ENCODE measurements around the gene PRKAR2B. TPM values are rescaled to one million over a fixed set of nuclear protein-coding genes. Genes with fewer than 3 reads are reported as not detected.
"Not testable (repeated sequence)": the region's sequence is repeated elsewhere in the genome, so short reads cannot be mapped to it uniquely, and the experiment has no call there.

The PRKAR2B gene
- total RNA-seq, 2 experiments from 2014 or later = 1.4 to 2.0 TPM

DNA sequence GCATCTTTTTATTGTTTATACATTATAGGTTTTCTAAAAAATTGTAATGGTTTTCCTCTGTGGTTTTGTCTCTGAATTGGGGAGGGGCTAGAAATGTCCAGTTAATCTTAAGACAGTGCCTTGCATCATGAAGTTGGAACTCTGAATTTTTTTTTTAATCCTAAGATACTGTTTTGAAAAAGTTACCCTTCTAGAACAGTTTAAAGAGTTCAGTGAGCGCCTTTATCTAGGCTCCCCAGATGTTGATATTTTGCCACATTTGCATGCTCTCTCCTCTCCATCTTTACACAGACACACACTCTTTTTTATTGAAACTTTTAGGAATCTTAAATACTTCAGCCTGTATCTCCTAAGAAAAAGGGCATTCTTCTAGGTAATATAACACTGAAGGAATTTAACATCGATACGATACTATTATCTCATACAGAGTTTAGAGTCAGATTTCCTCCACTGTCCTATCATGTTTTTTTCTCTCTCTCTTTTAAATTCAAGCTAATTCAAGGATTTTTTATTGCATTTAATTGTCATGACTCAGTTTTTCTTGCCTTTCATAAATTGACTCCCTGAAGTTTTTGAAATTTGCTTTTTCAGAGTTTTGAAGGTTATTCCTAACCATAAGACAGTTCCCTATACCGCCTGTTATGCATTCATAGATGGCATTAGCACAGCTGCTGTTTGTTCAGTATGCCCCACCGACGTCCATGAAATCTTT lies 31.5 kb downstream of the PRKAR2B start:
- Mint-ChIP-seq H3K4me1 (no peaks in the 10 kb centered on the region), H3K27me3 (no peaks in the 10 kb centered on the region), H3K4me3 (no peak overlapping the region), H3K9me3 (no peaks in the 10 kb centered on the region), H3K27ac (no peak overlapping the region), H3K36me3 (no peaks in the 10 kb centered on the region)
- DNase-seq = no peak

DNA sequence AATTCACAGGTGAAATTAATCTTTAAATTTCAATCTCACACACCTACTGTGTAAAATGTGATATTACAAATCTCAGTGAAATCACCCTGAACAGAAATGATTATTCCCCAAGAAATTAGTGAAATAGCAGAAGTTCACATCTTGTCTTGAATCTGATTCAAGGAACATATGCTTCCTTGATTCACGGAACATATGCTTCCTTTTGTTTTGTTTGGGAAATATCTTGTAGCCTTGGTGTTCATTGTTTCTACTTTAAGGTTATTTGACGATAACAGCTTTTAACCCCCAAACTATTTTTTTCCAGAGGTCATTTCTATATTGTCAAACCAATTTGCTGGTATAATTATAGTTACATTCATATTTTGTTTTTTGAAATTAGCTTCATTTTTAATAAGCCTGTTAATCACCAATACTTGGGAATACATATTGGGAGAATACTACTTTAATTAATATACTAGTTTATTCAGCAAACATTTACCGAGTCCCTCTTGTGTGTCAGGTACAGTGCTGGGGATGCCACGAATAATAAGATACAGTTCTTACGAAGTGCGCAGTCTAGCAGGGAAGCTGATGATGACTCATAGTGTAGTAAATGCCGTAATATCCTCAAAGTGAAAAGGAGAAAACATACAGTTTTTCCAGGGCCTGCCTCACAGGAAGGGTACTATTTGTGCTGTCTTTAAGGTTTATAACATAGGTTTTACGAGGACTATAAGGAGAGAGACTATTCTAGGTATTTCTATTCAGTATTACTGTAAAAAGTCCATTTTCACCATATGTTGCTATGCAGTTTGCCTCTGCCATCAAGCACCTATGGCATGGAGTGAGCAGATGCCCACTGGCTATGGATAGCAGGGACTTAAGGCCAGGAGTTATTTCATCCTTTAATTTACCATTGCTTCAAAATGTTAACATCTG lies 32.5 kb downstream of the PRKAR2B start:
- no peak for DNase-seq
- Mint-ChIP-seq H3K9me3 (no peaks in the 10 kb centered on the region), H3K27me3 (no peaks in the 10 kb centered on the region), H3K36me3 (no peaks in the 10 kb centered on the region), H3K27ac (no peak overlapping the region), H3K4me3 (no peak overlapping the region), H3K4me1 (no peaks in the 10 kb centered on the region)

- no peaks in the 10 kb centered on the region for H3K9me3 Mint-ChIP-seq
- DNase-seq = no peak
- H3K4me3 Mint-ChIP-seq = no peak overlapping the region
- no peaks in the 10 kb centered on the region for H3K4me1 Mint-ChIP-seq
- H3K27ac Mint-ChIP-seq = no peak overlapping the region
- no peaks in the 10 kb centered on the region for H3K27me3 Mint-ChIP-seq
- no peaks in the 10 kb centered on the region for H3K36me3 Mint-ChIP-seq
These were observed 33.4 kb downstream of the PRKAR2B start for GRCh38 chr7:107077699-107078516.

DNA sequence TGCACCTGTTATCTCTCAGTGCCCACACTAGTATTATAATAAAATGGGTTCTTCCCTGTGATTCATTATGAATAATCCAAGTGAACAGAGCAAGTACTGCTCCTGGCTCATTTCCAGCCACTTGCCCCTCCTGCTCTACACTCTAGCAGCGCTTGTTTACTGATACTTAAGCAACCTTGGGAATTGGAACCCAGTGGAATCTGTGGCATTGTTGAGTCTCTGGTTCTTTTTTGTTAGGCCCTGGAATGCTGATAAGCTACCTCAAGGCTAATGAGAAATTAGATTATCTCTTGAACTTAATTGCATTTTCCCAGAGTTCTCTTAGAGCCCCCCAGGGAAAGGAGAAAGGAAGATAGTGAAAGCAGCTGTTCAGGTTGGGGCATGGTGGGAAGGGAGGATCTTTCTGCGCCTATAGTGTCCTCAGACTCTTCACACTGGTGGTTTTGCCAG lies 34.0 kb downstream of the PRKAR2B start:
- Mint-ChIP-seq H3K27ac (no peak overlapping the region), H3K36me3 (no peaks in the 10 kb centered on the region), H3K9me3 (no peaks in the 10 kb centered on the region), H3K4me1 (no peaks in the 10 kb centered on the region), H3K27me3 (no peaks in the 10 kb centered on the region), H3K4me3 (no peak overlapping the region)
- DNase-seq = no peak

- no peak for DNase-seq
- no peaks in the 10 kb centered on the region for H3K9me3 Mint-ChIP-seq
- no peaks in the 10 kb centered on the region for H3K36me3 Mint-ChIP-seq
- no peak overlapping the region for H3K27ac Mint-ChIP-seq
- no peaks in the 10 kb centered on the region for H3K4me1 Mint-ChIP-seq
- H3K4me3 Mint-ChIP-seq = no peak overlapping the region
- no peaks in the 10 kb centered on the region for H3K27me3 Mint-ChIP-seq
These were observed 34.9 kb downstream of the PRKAR2B start for GRCh38 chr7:107079212-107079940.

- Mint-ChIP-seq H3K9me3 (no peaks in the 10 kb centered on the region), H3K36me3 (no peaks in the 10 kb centered on the region), H3K27me3 (no peaks in the 10 kb centered on the region), H3K4me1 (no peaks in the 10 kb centered on the region), H3K27ac (no peak overlapping the region), H3K4me3 (no peak overlapping the region)
- DNase-seq = no peak
These were observed 35.6 kb downstream of the PRKAR2B start for GRCh38 chr7:107080099-107080505.

DNA sequence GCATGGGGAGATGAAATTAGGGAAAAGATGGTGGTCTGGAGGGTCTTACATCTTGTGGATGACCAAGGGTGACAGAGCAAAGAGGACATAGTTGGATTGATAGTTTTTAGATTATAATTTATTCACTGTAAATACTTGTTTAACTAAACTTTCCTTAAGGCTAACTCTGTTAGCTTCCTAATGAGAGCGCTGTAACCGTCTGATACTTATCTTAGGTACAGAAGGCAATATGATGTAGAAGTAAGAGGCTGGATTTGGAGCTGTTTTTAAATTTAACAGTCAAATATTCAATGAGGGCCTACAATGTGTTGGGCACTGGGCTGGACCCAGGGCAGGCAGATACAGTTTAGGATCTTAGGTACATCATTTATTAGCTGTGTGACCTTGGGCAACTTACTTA lies 36.0 kb downstream of the PRKAR2B start:
- DNase-seq = no peak
- H3K27ac Mint-ChIP-seq = no peak overlapping the region
- H3K4me1 Mint-ChIP-seq = no peaks in the 10 kb centered on the region
- no peak overlapping the region for H3K4me3 Mint-ChIP-seq
- H3K36me3 Mint-ChIP-seq = no peaks in the 10 kb centered on the region
- H3K9me3 Mint-ChIP-seq = no peaks in the 10 kb centered on the region
- H3K27me3 Mint-ChIP-seq = no peaks in the 10 kb centered on the region

- H3K4me1 Mint-ChIP-seq = no peaks in the 10 kb centered on the region
- DNase-seq = no peak
- no peak overlapping the region for H3K27ac Mint-ChIP-seq
- H3K27me3 Mint-ChIP-seq = no peaks in the 10 kb centered on the region
- no peaks in the 10 kb centered on the region for H3K9me3 Mint-ChIP-seq
- no peak overlapping the region for H3K4me3 Mint-ChIP-seq
- no peaks in the 10 kb centered on the region for H3K36me3 Mint-ChIP-seq
These were observed 40.7 kb downstream of the PRKAR2B start for GRCh38 chr7:107085180-107085579.

- Mint-ChIP-seq H3K27ac (no peak overlapping the region), H3K4me3 (no peak overlapping the region), H3K27me3 (no peaks in the 10 kb centered on the region), H3K4me1 (peaks cover 6% of the 10 kb centered on the region), H3K9me3 (peaks cover 4% of the 10 kb centered on the region), H3K36me3 (no peaks in the 10 kb centered on the region)
- no peak for DNase-seq
These were observed 45.1 kb downstream of the PRKAR2B start for GRCh38 chr7:107089627-107090026.

GRCh38 chr7:107090457-107090856 lies 46.0 kb downstream of the PRKAR2B start:
- peaks cover 6% of the 10 kb centered on the region for H3K4me1 Mint-ChIP-seq
- DNase-seq = no peak
- no peaks in the 10 kb centered on the region for H3K27me3 Mint-ChIP-seq
- H3K27ac Mint-ChIP-seq = no peak overlapping the region
- peaks cover 4% of the 10 kb centered on the region for H3K9me3 Mint-ChIP-seq
- H3K36me3 Mint-ChIP-seq = no peaks in the 10 kb centered on the region
- H3K4me3 Mint-ChIP-seq = no peak overlapping the region

GRCh38 chr7:107091306-107091705 lies 46.8 kb downstream of the PRKAR2B start:
- H3K4me3 Mint-ChIP-seq = no peak overlapping the region
- H3K27ac Mint-ChIP-seq = no peak overlapping the region
- peaks cover 5% of the 10 kb centered on the region for H3K9me3 Mint-ChIP-seq
- peaks cover 6% of the 10 kb centered on the region for H3K4me1 Mint-ChIP-seq
- DNase-seq = no peak
- H3K27me3 Mint-ChIP-seq = peaks cover 3% of the 10 kb centered on the region
- H3K36me3 Mint-ChIP-seq = no peaks in the 10 kb centered on the region

DNA sequence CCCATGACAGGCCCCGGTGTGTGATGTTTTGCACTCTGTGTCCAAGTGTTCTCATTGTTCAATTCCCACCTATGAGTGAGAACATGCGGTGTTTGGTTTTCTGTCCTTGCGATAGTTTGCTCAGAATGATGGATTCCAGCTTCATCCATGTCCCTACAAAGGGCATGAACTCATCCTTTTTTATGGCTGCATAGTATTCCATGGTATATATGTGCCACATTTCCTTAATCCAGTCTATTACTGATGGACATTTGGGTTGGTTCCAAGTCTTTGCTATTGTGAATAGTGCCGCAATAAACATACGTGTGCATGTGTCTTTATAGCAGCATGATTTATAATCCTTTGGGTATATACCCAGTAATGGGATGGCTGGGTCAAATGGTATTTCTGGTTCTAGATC lies 49.2 kb downstream of the PRKAR2B start:
- not testable (repeated sequence) for H3K9me3 Mint-ChIP-seq, H3K4me1 Mint-ChIP-seq, H3K27ac Mint-ChIP-seq, H3K27me3 Mint-ChIP-seq, H3K4me3 Mint-ChIP-seq, DNase-seq, H3K36me3 Mint-ChIP-seq

DNA sequence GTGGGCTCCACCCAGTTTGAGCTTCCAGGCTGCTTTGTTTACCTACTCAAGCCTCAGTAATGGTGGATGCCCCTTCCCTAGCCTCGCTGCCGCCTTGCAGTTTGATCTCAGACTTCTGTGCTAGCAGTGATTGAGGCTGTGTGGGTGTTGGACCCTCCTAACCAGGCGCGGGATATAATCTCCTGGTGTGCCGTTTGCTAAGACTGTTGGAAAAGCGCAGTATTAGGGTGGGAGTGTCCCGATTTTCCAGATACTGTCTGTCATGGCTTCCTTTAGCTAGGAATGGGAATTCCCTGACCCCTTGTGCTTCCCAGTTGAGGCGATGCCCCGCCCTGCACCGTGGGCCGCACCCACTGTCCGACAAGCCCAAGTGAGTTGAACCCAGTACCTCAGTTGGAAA lies 54.6 kb downstream of the PRKAR2B start:
- H3K4me3 Mint-ChIP-seq, DNase-seq, H3K27me3 Mint-ChIP-seq, H3K27ac Mint-ChIP-seq, H3K36me3 Mint-ChIP-seq, H3K9me3 Mint-ChIP-seq, H3K4me1 Mint-ChIP-seq: not testable (repeated sequence)

DNA sequence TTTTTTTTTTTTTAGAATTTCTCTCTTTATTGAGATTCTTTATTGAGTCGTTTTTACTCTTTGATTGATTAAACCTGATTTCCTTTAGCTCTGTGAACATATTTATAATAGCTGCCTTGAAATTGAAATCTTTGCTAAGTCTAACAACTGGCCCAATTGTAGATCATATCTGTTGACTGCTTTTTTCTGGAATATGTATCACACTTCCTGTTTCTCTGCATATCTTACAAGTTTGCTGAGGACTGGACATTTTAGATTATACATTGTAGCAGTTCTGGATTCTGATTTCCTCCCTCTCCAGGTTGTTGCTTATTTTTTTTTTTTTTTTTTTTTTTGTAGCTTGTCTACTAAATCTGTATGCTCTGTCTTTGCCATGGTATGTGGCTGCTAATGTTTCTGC lies 56.3 kb downstream of the PRKAR2B start:
- Mint-ChIP-seq H3K36me3 (no peaks in the 10 kb centered on the region), H3K27ac (no peak overlapping the region), H3K9me3 (peaks cover 5% of the 10 kb centered on the region), H3K4me1 (peaks cover 3% of the 10 kb centered on the region), H3K4me3 (no peak overlapping the region), H3K27me3 (peaks cover 3% of the 10 kb centered on the region)
- no peak for DNase-seq

Data from activated naive CD8-positive, alpha-beta T cell treated with anti-CD3 and anti-CD28 coated beads for 36 hours (primary cell).